Measurements from ENCODE around the gene UBE2L6. TPM values are rescaled to one million over a fixed set of nuclear protein-coding genes. Genes with fewer than 3 reads are reported as not detected.
"Not testable (repeated sequence)": the region's sequence is repeated elsewhere in the genome, so short reads cannot be mapped to it uniquely, and the experiment has no call there.

UBE2L6 gene
- total RNA-seq, 1 donor from 2014 or later, result 163 TPM

DNA sequence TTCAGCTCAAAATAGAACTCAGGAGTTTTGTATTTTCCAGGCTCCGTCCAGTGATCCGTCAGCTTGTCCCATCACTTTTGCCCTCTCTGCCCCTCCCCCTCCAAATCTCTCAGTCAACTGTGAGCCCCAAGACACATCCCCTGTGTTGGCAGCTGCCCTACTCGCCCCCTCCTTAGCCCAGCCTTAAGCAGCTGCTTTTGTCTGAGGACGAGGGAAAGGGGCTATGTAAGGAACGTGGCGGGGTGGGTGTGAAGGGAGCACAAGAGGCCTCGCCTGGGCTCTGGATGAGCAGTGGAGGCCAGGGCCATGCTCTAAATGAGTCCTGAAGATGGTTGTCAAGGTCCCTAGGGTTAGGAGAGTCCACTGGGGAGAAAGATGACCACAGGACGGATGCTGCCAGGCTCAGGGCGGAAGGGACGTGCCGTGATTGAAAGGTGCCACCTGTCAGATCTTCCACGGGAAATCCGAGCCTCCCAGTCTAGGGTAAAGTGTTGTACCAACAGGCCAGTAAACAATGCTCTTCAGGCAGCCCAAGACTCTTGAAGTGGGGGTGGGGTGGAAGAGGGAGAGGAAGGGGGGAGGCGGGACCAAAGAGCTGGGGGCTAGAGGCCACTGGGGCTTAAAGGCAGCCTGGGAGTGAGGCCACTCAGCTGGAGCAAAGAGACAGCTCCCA lies 30.4 kb downstream of the UBE2L6 start, which contains the start of gene SMTNL1:
Gene SMTNL1 (plus strand): TSS at position 649 of the 673 bp plus-strand sequence. CDS start 5,048 bp downstream, outside the sequence.
- Mint-ChIP-seq H3K27ac (no peak within 1 kb of the TSS), H3K36me3 (ENCODE audit: low read depth) (peaks cover 18% of the 10 kb centered on the region), H3K9me3 (no peaks in the 10 kb centered on the region), H3K4me3 (no peak within 1 kb of the TSS), H3K4me1 (ENCODE audit: low read depth) (peaks cover 2% of the 10 kb centered on the region), H3K27me3 (ENCODE audit: insufficient read depth) (no peaks in the 10 kb centered on the region)
- intact Hi-C loops (cut with micrococcal nuclease), result no loop called here
- DNase-seq (ENCODE audit: low spot score), result no peak

DNA sequence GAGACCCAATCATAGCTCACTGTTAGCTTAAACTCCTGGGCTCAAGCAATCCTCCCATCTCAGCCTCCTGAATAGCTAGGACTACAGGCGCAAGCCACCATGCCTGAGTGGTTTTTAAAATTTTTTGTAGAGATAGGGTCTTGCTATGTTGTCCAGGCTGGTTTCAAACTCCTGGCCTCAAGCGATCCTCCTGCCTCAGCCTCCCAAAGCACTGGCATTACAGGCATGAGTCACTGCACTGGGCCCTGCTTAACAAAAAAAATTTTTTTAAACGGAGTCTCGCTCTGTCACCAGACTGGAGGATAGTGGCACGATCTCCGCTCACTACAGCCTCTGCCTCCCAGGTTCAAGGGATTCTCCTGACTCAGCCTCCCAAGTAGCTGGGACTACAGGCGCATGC lies 33.0 kb downstream of the UBE2L6 start:
- Mint-ChIP-seq H3K36me3 (ENCODE audit: low read depth) (peaks cover 14% of the 10 kb centered on the region), H3K4me1 (ENCODE audit: low read depth) (peaks cover 14% of the 10 kb centered on the region)
- H3K9me3 Mint-ChIP-seq; H3K27me3 Mint-ChIP-seq (ENCODE audit: insufficient read depth); DNase-seq (ENCODE audit: low spot score); intact Hi-C loops (cut with micrococcal nuclease); H3K27ac Mint-ChIP-seq; H3K4me3 Mint-ChIP-seq: not testable (repeated sequence)

DNA sequence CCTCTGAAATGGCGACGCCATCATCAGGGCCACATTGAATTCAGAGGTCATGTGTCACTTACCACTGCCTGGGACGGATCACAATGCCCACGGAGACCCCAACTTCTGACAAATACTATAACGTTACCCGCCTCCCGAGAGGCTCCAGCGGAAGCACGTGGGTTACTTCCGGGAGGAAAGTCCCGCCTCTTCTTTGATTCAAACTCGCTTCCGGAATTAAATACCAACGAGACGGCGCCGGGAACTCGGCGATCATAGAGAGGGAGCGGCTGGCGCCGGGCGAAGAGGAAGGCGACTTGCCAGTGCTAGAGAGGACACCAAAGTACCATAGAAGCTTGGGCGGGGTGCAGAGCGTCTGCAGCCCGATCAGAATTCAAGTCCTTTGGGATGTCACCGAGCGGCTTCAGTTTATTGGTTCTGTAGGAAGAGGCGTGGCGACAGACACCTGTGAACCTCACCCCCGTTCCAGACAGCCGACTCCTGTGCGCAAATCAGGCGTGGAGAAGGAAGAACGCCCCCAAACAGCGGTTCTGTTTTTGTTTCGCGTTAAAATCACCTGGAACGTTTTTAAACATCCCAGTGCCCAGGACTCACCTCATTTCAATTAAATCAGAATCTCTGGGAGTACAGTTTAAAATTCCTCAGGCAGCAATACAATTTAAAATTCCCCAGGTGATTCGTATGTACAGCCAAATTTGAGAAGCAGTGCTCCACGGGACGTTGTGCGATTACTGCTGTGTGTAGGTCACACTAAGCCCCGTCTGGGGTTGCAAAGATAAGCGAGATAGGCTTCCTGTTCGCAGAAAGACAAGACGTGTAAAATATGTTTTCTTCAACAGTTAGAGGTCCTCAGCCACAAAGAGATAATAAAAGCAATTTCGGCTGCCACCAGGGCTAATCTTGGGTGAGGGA lies 36.6 kb downstream of the UBE2L6 start, which contains the start of gene TIMM10:
Gene TIMM10 (minus strand): TSS at position 159 of the 912 bp plus-strand sequence. CDS start 565 bp downstream, outside the sequence.
- Mint-ChIP-seq H3K4me3 (peak within 1 kb of the TSS; percentile 87), H3K4me1 (ENCODE audit: low read depth) (peaks cover 32% of the 10 kb centered on the region), H3K9me3 (no peaks in the 10 kb centered on the region), H3K27ac (peak within 1 kb of the TSS; percentile 87), H3K36me3 (ENCODE audit: low read depth) (peaks cover 14% of the 10 kb centered on the region), H3K27me3 (ENCODE audit: insufficient read depth) (no peaks in the 10 kb centered on the region)
- intact Hi-C loops (cut with micrococcal nuclease), result loop anchor here (1.0 to 2.0 kb wide), 12 partner anchors 16 to 1047 kb away; partner anchors contain the start of genes CLP1, MED19, SELENOH and SLC43A1
- peak; percentile 92 for DNase-seq (ENCODE audit: low spot score)

DNA sequence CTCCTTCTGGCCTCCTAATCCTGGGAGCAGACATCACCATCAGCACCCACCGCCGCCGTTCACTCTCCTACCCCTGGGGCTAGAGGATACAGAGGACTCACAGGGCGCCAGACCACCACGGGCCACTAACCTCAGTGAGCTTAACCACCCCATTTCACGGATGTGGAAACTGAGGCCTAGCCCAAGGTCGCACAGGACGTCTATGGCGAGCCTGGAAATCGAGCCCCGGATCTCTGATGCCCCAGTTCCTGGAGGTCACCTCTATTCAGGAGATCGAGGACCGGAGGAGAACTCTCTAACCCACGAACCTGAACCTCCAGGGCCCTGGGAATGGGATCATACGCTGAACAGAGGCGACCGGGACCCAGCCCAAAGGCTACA lies 37.3 kb downstream of the UBE2L6 start:
- no peak for DNase-seq (ENCODE audit: low spot score)

DNA sequence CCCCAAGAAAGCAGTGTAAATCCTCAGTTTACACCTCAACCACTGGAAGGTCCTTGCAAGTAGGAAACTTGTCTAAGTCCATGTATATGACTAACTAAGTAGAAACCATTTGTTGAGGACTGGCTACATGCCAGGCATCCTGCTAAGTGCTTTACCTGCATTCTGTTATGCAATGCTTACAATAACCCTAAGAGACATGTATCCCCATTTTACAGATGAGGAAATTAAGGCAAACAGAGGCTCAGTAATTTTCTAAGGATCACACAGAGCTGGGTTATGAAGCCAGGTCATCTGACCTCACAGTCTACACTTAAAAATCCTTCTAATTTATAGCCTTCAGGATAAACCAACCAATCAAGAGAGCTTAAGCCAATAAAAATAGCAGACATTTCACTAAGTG lies 38.5 kb downstream of the UBE2L6 start:
- DNase-seq (ENCODE audit: low spot score), result no peak
- Mint-ChIP-seq H3K4me1 (ENCODE audit: low read depth) (peaks cover 32% of the 10 kb centered on the region), H3K27ac (no peak overlapping the region), H3K4me3 (peak overlapping the region; percentile 48), H3K27me3 (ENCODE audit: insufficient read depth) (no peaks in the 10 kb centered on the region), H3K36me3 (ENCODE audit: low read depth) (peaks cover 21% of the 10 kb centered on the region), H3K9me3 (no peaks in the 10 kb centered on the region)
- intact Hi-C loops (cut with micrococcal nuclease), result no loop called here

More for the DNA sequence above, 37.3 kb downstream of the UBE2L6 start:
- Mint-ChIP-seq H3K36me3 (ENCODE audit: low read depth) (peaks cover 14% of the 10 kb centered on the region), H3K9me3 (no peaks in the 10 kb centered on the region), H3K27ac (peak overlapping the region; percentile 87), H3K27me3 (ENCODE audit: insufficient read depth) (no peaks in the 10 kb centered on the region), H3K4me1 (ENCODE audit: low read depth) (peaks cover 32% of the 10 kb centered on the region), H3K4me3 (peak overlapping the region; percentile 87)
- intact Hi-C loops (cut with micrococcal nuclease), result loop anchor here (1.0 to 2.0 kb wide), 11 partner anchors 15 to 1048 kb away; partner anchors contain the start of genes CLP1, MED19, SELENOH and SLC43A1

DNA sequence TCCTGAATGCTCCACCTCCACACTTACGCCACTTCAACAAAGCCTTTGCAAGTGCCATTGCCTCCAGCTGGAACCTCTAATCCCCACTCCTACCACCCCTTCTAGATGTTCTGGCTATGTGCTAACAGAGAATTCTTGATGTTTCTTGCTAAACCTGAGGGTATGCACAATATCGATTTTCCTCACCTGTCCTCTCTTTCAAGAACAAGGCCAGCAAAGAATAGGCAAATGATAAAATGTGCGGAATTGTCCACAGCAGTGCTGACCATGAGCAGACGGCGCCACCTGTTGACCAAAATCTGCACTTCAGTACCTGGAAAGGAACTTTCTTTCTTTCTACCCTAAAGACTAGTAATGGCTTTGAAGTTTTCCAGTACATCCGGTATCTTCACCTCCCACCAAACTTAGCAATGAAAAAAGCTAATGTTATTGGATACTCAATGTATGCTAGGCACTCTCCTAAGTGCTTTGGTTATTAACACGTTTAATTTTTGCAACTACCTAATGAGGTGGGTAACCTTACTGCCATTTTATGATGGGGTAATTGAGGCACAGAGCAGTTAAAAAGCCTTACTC lies 40.3 kb downstream of the UBE2L6 start:
- Mint-ChIP-seq H3K27me3 (ENCODE audit: insufficient read depth) (no peaks in the 10 kb centered on the region), H3K27ac (no peak overlapping the region), H3K9me3 (no peaks in the 10 kb centered on the region), H3K36me3 (ENCODE audit: low read depth) (peaks cover 17% of the 10 kb centered on the region), H3K4me3 (no peak overlapping the region), H3K4me1 (ENCODE audit: low read depth) (peaks cover 31% of the 10 kb centered on the region)
- intact Hi-C loops (cut with micrococcal nuclease), result loop anchor here (1.0 kb wide), 3 partner anchors 34 to 182 kb away; no protein-coding TSS in a partner anchor
- DNase-seq (ENCODE audit: low spot score), result peak; percentile 50

DNA sequence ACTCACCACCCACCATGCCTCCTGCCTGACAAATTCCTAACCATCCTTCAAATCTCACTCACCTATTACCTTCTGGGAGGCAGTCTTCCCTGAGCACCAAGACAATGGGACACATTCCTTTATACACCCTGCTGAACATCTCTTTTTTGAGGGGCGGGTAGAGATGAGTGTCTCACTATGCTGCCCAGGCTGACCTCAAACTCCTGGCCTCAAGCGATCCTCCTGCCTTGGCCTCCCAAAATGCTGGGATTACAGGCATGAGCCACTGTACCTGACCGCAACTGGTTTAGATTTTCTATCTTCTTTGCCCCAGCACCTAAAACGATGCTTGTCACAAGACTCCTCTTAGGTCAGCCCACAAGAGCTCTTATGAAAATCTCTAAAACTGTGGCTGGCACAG lies 44.1 kb downstream of the UBE2L6 start:
- intact Hi-C loops (cut with micrococcal nuclease), result no loop called here
- Mint-ChIP-seq H3K9me3 (no peaks in the 10 kb centered on the region), H3K36me3 (ENCODE audit: low read depth) (peaks cover 17% of the 10 kb centered on the region), H3K4me1 (ENCODE audit: low read depth) (peaks cover 14% of the 10 kb centered on the region), H3K27ac (no peak overlapping the region), H3K4me3 (no peak overlapping the region), H3K27me3 (ENCODE audit: insufficient read depth) (no peaks in the 10 kb centered on the region)
- no peak for DNase-seq (ENCODE audit: low spot score)

DNA sequence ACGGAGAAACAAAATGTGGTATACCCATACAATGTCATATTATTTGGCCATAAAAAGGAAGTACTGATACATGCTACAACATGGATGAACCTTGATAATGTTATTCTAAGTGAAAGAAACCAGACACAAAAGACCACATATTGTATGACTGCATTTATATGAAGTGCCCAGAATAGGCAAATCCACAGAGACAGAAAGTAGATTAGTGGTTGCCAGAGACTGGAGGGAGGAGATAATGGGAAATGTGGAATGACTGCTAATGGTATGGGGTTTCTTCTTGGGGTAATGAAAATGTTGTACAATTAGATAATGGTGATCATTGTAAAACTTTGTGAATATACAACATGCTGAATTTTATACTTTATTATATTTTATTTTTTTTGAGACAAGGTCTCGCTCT lies 46.4 kb downstream of the UBE2L6 start:
- no peak overlapping the region for H3K27ac Mint-ChIP-seq
- no peak for DNase-seq (ENCODE audit: low spot score)
- H3K4me3 Mint-ChIP-seq, result no peak overlapping the region
- intact Hi-C loops (cut with micrococcal nuclease), result no loop called here
- H3K36me3 Mint-ChIP-seq (ENCODE audit: low read depth), result peaks cover 7% of the 10 kb centered on the region
- H3K4me1 Mint-ChIP-seq (ENCODE audit: low read depth), result peaks cover 1% of the 10 kb centered on the region
- no peaks in the 10 kb centered on the region for H3K9me3 Mint-ChIP-seq
- H3K27me3 Mint-ChIP-seq (ENCODE audit: insufficient read depth), result peaks cover 4% of the 10 kb centered on the region

DNA sequence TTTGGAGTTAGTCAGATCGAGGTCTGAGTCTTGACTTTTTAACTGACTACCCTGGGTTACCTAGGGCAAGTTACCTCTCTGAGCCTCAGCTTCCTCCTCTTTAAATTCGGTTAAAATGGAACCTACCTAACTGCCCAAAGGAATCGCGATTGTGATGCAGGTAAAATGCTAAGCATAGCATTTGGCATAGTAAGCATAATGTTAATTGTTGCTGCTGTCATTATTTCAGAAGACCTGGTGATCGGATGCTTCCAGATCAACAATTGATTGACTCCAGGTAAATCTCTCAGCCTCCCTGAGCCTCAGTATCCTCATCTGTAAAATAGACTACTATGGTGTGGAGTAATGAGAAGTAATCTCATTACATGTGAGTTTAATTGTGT lies 51.4 kb downstream of the UBE2L6 start:
- H3K27me3 Mint-ChIP-seq (ENCODE audit: insufficient read depth), result peaks cover 4% of the 10 kb centered on the region

DNA sequence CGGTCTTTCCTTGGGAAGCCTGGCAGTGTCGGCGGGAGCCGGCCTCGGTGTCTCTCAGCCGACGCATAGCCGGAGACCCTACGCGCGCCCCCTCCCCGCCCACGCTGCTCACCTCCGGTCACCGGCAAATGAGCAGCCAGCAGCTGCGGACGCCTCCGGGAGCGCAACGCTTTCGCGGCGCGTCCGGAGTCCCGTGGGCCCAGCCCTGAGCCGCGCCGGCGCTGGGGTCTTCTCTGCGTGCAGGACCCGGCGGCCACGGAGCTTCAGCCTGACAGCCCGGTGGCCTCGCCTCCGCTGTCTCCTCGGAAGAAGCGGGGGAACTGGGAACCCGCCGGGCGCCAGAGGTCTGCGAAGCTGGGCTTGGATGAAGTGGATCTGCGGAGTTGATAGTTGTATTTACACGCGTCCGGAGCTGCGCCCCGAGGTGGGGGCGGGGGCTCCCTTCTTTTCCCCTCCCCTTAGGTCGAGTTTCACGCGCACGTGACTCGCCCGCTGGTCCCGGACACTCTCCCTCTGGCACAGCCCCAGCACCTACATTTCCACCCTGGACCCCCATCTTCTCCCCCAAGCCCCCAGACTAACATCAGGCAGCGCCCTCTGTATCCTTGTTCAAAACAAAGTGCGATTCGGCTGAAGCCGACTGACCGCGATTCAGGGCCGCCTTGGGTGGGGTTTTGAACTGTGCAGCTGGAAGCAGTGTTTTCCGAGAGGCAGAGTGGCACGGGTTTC lies 52.0 kb downstream of the UBE2L6 start, which contains the start of gene SLC43A1:
Gene SLC43A1 (minus strand): TSS at position 371 of the 729 bp plus-strand sequence. CDS start 1,591 bp downstream, outside the sequence.
- H3K36me3 Mint-ChIP-seq (ENCODE audit: low read depth), result no peaks in the 10 kb centered on the region
- DNase-seq (ENCODE audit: low spot score), result peak; percentile 9
- H3K9me3 Mint-ChIP-seq, result no peaks in the 10 kb centered on the region
- H3K27me3 Mint-ChIP-seq (ENCODE audit: insufficient read depth), result peaks cover 4% of the 10 kb centered on the region
- peaks cover 17% of the 10 kb centered on the region for H3K4me1 Mint-ChIP-seq (ENCODE audit: low read depth)
- H3K4me3 Mint-ChIP-seq, result peak within 1 kb of the TSS; percentile 99
- intact Hi-C loops (cut with micrococcal nuclease), result loop anchor here (1.0 kb wide), 1 partner anchor 15 kb away; the partner anchor contains the start of gene TIMM10
- H3K27ac Mint-ChIP-seq, result peak within 1 kb of the TSS; percentile 94

More for the DNA sequence above, 51.4 kb downstream of the UBE2L6 start:
- peak overlapping the region; percentile 83 for H3K27ac Mint-ChIP-seq
- no peak for DNase-seq (ENCODE audit: low spot score)
- H3K4me1 Mint-ChIP-seq (ENCODE audit: low read depth), result peaks cover 17% of the 10 kb centered on the region
- H3K9me3 Mint-ChIP-seq, result no peaks in the 10 kb centered on the region
- no peaks in the 10 kb centered on the region for H3K36me3 Mint-ChIP-seq (ENCODE audit: low read depth)
- intact Hi-C loops (cut with micrococcal nuclease), result no loop called here
- H3K4me3 Mint-ChIP-seq, result peak overlapping the region; percentile 99

DNA sequence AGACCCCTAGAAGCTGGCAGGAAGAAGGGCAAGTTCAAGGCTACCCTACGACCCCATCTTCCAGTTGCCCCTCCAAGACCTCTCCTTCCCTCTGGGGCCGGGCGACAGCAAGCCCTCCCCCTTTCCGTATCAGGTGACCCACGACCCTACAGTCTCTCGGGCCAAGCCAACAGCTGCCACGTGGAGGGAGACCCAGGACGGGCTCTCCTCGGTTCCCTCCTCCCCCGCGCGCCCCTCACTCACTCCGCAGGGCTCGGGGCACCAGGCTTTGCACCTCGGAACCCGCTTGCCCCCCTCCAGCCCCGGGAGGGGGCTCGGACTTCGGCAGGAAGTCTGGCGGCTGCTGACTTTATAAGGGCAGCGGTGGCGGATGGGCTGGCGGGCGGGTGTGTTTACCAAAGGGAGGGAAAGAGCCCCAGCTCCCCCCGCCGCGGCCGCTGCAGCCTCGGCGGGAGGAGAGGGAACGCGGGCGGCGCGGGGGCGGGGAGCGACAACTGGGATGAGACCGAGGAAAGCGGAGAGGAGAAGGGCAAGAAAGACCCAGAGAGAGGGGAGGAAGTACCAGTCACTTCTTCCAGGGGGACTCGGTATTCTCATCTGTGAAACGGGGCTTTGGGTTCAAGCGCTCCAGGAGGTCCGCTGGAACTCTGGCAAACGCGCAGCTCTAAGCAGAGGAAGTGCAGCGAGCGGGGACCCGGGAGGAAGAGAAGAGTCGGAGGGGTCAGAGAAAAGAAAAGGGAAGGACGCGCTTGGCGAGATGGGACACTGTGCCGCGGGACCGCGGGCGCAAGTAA lies 52.7 kb downstream of the UBE2L6 start:
- H3K4me1 Mint-ChIP-seq (ENCODE audit: low read depth), result peaks cover 17% of the 10 kb centered on the region
- H3K27ac Mint-ChIP-seq, result peak overlapping the region; percentile 94
- H3K9me3 Mint-ChIP-seq, result no peaks in the 10 kb centered on the region
- H3K4me3 Mint-ChIP-seq, result peak overlapping the region; percentile 99
- intact Hi-C loops (cut with micrococcal nuclease), result loop anchor here (1.0 to 5.0 kb wide), 4 partner anchors 15 to 52 kb away; partner anchors contain the start of genes RTN4RL2 and TIMM10
- no peaks in the 10 kb centered on the region for H3K36me3 Mint-ChIP-seq (ENCODE audit: low read depth)
- DNase-seq (ENCODE audit: low spot score), result peak; percentile 39
- peaks cover 4% of the 10 kb centered on the region for H3K27me3 Mint-ChIP-seq (ENCODE audit: insufficient read depth)

Data from activated T-helper 1 cell treated with anti-CD3 and anti-CD28 coated beads, Interleukin-12 subunit alpha, Interleukin-12 subunit beta, Interleukin-2, Interleukin-4 antibody, amounts not matched to agents 30 ng/mL and 10 ng/mL and 1 ng/mL, durations not matched to agents 14 hours and 24 hours and 36 hours (primary cell).